HCT116 (cell line): Measurements from ENCODE around the gene TSSK6. TPM values are rescaled to one million over a fixed set of nuclear protein-coding genes. Genes with fewer than 3 reads are reported as not detected.

Source experiments
- ATAC-seq: fragments of 200-7000 bp; cut with Tn5 transposase; 2 replicates; pipeline ENCODE4 v1.9.1; 2020; ENCODE audit warnings: mild to moderate bottlenecking, moderate library complexity
- BruUV-seq: library from RNA; stranded (reverse); fragments of 400-500 nt; replicated peaks from 2 replicates; lab custom pipeline; 2021; lab: Mats Ljungman, UMichigan
- CTCF ChIA-PET: fragments of 300-600 bp; sonication (Branson Sonifier 250); formaldehyde crosslinking; loops from one replicate; lab custom pipeline; 2021; ENCODE audit warnings: antibody characterized with exemption; lab: Charles Lee
- POLR2A ChIA-PET: fragments of 300-600, 350-600 bp; sonication (Branson Sonifier 250); formaldehyde crosslinking; loops from one replicate; lab custom pipeline; 2021; ENCODE audit warnings: antibody characterized with exemption; lab: Charles Lee
- RAD21 ChIA-PET, 2 experiments: fragments of 300-600 bp; sonication (Branson Sonifier 250); formaldehyde crosslinking; loops; one replicate each; lab custom pipeline; 2023; ENCODE audit warnings: low total read pairs in 2 of 2; ENCODE audit not compliant: uncharacterized antibody in 2 of 2, unreplicated experiment in 2 of 2, low non-redundant PET in 1 of 2; lab: Charles Lee
- DNase-seq: peaks from one replicate; pipeline ENCODE4 v3.0.0-alpha.2; 2010; ENCODE audit warnings: low read depth, low spot score
- H2AFZ ChIP-seq: fragments of 200-600 bp; shearing (Covaris generic), sonication (generic); 2 replicates; pipeline ENCODE4 v1.6.1; 2017; ENCODE audit warnings: low read depth, mixed run types, mixed read lengths, antibody characterized with exemption, low read length; ENCODE audit not compliant: poor library complexity, severe bottlenecking
- H3K27ac ChIP-seq: 2 replicates; pipeline ENCODE4 v1.5.1; 2012; ENCODE audit warnings: low read depth, low read length
- H3K27me3 ChIP-seq: fragments of 200-600 bp; sonication (generic); 2 replicates; pipeline ENCODE4 v1.6.1; 2016; ENCODE audit warnings: mixed run types, low read length, mixed read lengths; ENCODE audit not compliant: insufficient read depth
- H3K36me3 ChIP-seq, 2 experiments: fragments of 200-500 bp in 1 of 2; fragments of 200-600 bp in 1 of 2; sonication (Bioruptor generic) in 1 of 2; sonication (generic) in 1 of 2; 2 replicates each; pipeline versions ENCODE4 v1.5.1 to v1.6.1; 2014 to 2016; ENCODE audit warnings: low read length in 2 of 2, inconsistent platforms in 1 of 2, mixed read lengths in 1 of 2, mixed run types in 1 of 2; ENCODE audit not compliant: insufficient read depth in 2 of 2, control insufficient read depth in 1 of 2
- H3K4me1 ChIP-seq, 2 experiments: fragments of 200-600 bp in 1 of 2; sonication (generic) in 1 of 2; 2 replicates each; pipeline versions ENCODE4 v1.5.1 to v1.6.1; 2012 to 2017; ENCODE audit warnings: low read length in 2 of 2, inconsistent platforms in 1 of 2, mild to moderate bottlenecking in 1 of 2, mixed read lengths in 1 of 2, mixed run types in 1 of 2, moderate library complexity in 1 of 2; ENCODE audit not compliant: insufficient read depth in 2 of 2, control insufficient read depth in 1 of 2
- H3K4me2 ChIP-seq: fragments of 200-600 bp; sonication (generic); 2 replicates; pipeline ENCODE4 v1.6.1; 2017; ENCODE audit warnings: mixed run types, low read length, mixed read lengths
- H3K4me3 ChIP-seq, 2 experiments: fragments of 200-600 bp in 1 of 2; sonication (generic) in 1 of 2; replicated peaks in 1 of 2; 2 replicates each; pipeline ENCODE4 v1.5.1; 2011 to 2016; ENCODE audit warnings: low read length in 2 of 2, control low read depth in 1 of 2, low read depth in 1 of 2, mild to moderate bottlenecking in 1 of 2, mixed read lengths in 1 of 2, mixed run types in 1 of 2
- H3K79me2 ChIP-seq: fragments of 200-600 bp; sonication (generic); 2 replicates; pipeline ENCODE4 v1.6.1; 2017; ENCODE audit warnings: mild to moderate bottlenecking, mixed run types, low read length, moderate library complexity, mixed read lengths; ENCODE audit not compliant: insufficient read depth
- H3K9ac ChIP-seq: fragments of 200-600 bp; sonication (generic); 2 replicates; pipeline ENCODE4 v1.6.1; 2016; ENCODE audit warnings: low read length, mixed read lengths
- H3K9me2 ChIP-seq: fragments of 200-600 bp; sonication (generic), shearing (Covaris generic); 2 replicates; pipeline ENCODE4 v1.6.1; 2017; ENCODE audit warnings: mixed run types, mild to moderate bottlenecking, moderate library complexity; ENCODE audit not compliant: insufficient read depth
- H3K9me3 ChIP-seq, 2 experiments: fragments of 200-500 bp in 1 of 2; fragments of 200-600 bp in 1 of 2; sonication (Bioruptor generic) in 1 of 2; sonication (generic) in 1 of 2; 2 replicates each; pipeline ENCODE4 v1.6.1; 2014 to 2017; ENCODE audit warnings: low read length in 2 of 2, mixed read lengths in 2 of 2, inconsistent platforms in 1 of 2, low read depth in 1 of 2, mild to moderate bottlenecking in 1 of 2, mixed run types in 1 of 2, moderate library complexity in 1 of 2; ENCODE audit not compliant: control insufficient read depth in 1 of 2, insufficient read depth in 1 of 2
- H4K20me1 ChIP-seq: fragments of 200-600 bp; sonication (generic), shearing (Covaris generic); 2 replicates; pipeline ENCODE4 v1.6.1; 2017; ENCODE audit warnings: mixed run types, mild to moderate bottlenecking, moderate library complexity; ENCODE audit not compliant: insufficient read depth
- CBX3 ChIP-seq: IDR thresholded peaks from 2 replicates; pipeline ENCODE4 v1.6.1; 2012; ENCODE audit warnings: low read depth
- CEBPB ChIP-seq: IDR thresholded peaks from 2 replicates; pipeline ENCODE4 v1.6.1; 2012; ENCODE audit warnings: low read depth
- EGR1 ChIP-seq: IDR thresholded peaks from 2 replicates; pipeline ENCODE4 v1.6.1; 2012; ENCODE audit warnings: low read depth
- EZH2phosphoT487 ChIP-seq: fragments of 200-600 bp; IDR thresholded peaks from 2 replicates; pipeline ENCODE4 v1.6.1; 2018; ENCODE audit warnings: antibody characterized with exemption, borderline replicate concordance
- FOSL1 ChIP-seq: IDR thresholded peaks from 2 replicates; pipeline ENCODE4 v1.6.1; 2012; ENCODE audit warnings: low read depth
- JUND ChIP-seq: IDR thresholded peaks from 2 replicates; pipeline ENCODE4 v1.6.1; 2012
- SRF ChIP-seq: IDR thresholded peaks from 2 replicates; pipeline ENCODE4 v1.6.1; 2012; ENCODE audit warnings: low read depth
- ZFX ChIP-seq: fragments of 450-650 bp; IDR thresholded peaks from 2 replicates; pipeline ENCODE4 v1.6.1; 2017
- ZNF274 ChIP-seq: fragments of 200-500 bp; sonication (Bioruptor generic); IDR thresholded peaks from 2 replicates; pipeline ENCODE4 v1.6.1; 2014; ENCODE audit warnings: mild to moderate bottlenecking, low read depth, low read length, inconsistent platforms
- intact Hi-C: fragments of 100-400 bp; cut with micrococcal nuclease; formaldehyde crosslinking; loops from 2 replicates; pipeline ENCODE4 v1.10.0; 2022
- total RNA-seq: library from RNA; stranded (reverse); gene quantifications from one replicate; pipeline ENCODE4 v1.2.1, GENCODE V29; 2021; ENCODE audit not compliant: unreplicated experiment
- TF ChIP-seq, protein P1 (sequence below): IDR thresholded peaks from 2 replicates; pipeline ENCODE4 v1.6.1; 2012; ENCODE audit warnings: low read depth

Gene TSSK6
- total RNA-seq, 1 experiment from 2014 or later = 4.1 TPM

DNA sequence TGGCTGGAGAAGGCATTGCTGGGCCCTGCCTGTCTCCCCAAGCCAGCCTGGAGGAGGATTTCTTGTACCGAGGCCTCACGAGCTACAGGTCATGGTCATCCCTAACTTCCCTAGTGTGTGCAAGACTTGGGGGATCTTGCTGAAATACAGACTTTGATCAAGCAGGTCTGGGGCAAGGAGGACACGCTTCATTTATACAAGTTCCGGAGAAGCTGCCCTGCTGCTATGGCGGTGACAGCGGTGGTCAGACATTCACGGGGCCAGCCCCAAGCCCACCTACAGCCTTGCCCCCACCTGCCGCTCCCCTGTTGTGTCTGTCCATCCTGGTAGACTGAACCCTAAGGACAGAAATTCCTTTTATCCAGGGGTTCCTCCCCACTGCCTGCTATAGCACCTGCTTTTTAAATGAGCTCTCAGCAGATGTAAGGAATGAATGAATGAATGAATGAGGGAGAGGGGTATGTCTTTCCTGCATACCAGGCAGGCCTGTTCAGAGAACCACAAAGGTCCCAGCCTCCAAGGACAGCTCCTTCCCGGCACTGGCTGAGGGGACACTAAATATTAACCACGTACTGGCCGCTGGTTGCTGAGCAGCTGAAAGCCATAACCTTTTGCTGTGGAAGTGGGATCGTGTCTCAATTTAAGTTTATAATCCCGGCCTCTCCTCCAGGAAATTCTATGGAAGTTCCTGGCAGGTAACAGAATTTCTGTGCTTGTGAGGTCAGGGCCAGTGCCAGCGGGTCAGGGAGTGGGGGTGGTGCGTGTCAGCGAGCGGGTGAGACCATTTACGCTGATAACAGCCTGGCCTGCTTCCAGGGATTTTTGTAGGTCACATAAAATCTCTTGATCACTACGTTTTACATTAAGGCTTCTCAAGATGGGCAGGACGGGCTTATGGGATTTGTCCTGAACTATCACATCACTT lies 27.1 kb downstream of the TSSK6 start:
- Histone ChIP-seq H2AFZ (no peak overlapping the region), H3K9me3 (no peaks in the 10 kb centered on the region), H3K27me3 (no peaks in the 10 kb centered on the region), H3K9ac (peak overlapping the region; percentile 54), H3K27ac (peak overlapping the region; percentile 72), H4K20me1 (peaks cover 10% of the 10 kb centered on the region; the same call in 1 of the 2 replicates), H3K36me3 (peaks cover 2 to 15% of the 10 kb centered on the region in 2 experiments; a peak in 2 of 4 replicates), H3K4me3 (no peak overlapping the region; a peak in 1 of 4 replicates), H3K79me2 (peaks cover 89% of the 10 kb centered on the region), H3K9me2 (no peaks in the 10 kb centered on the region), H3K4me1 (peaks cover 19 to 43% of the 10 kb centered on the region in 2 experiments), H3K4me2 (peak overlapping the region; percentile 62)
- ATAC-seq (no peak), DNase-seq (no peak)
- ChIA-PET POLR2A (interaction anchor here (1.1 to 2.2 kb wide), 2 partner anchors 110 to 124 kb away, joined by 3 to 10 read pairs; no protein-coding TSS in a partner anchor), CTCF (interaction anchor here (3.1 to 3.2 kb wide), 2 partner anchors 83 to 122 kb away, joined by 11 to 40 read pairs; partner anchors contain the start of gene GATAD2A), RAD21 (interaction anchor here (0.6 to 1.6 kb wide), 2 partner anchors 121 to 292 kb away, joined by 3 to 4 read pairs; no protein-coding TSS in a partner anchor)
- intact Hi-C loops = loop anchor here (5.0 kb wide), 1 partner anchor 81 kb away; the partner anchor contains the start of gene GATAD2A
- BruUV-seq = no TSS peak
- TF ChIP-seq EGR1 = no peak

DNA sequence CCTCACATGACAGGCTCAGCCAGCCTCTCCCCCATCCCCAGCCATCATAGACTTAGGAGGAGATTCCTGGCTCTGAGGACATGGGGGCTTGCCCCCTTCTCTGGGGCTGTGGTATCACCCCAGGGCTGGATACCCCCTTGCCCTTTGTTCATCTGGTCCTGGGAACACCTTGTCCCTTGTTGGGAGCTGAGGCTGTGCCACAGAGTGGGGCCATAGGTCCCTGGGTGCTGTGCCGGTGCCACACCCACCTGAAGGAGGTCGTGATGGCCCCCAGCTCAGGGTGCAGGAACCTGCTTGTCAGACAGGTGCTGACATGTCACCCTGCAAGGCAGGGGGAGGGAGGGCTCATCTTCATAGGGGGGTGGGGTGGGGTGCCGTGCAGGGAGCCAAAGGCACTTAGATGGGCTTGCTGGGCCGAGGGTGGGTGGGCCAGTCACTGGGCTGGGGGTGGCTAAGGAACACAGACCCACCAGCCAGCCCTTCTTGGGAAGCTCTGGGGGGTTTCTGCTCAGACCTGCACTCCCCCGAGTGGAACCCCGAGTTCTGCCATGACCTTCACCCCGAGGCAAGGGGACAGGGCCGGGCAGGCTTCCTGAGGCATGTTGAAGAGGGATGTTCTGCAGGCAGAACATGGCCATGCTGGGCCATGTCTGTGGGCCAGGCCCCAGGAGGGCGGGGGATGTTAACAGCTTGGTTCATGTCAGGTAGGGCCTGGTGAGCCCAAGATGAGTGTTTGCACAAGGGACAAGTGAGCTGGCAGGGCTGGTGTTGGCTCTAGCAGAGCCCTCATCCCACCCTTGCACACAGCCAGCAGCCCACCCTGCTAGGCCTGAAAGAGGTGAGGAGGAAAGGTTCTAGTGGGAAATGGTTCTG lies 28.0 kb downstream of the TSSK6 start:
- no peak overlapping the region for H3K4me3 ChIP-seq
- H3K4me1 ChIP-seq = peaks cover 19 to 43% of the 10 kb centered on the region in 2 experiments
- ChIA-PET POLR2A (no interaction called here), CTCF (no interaction called here), RAD21 (no interaction called here)
- intact Hi-C loops = loop anchor here (5.0 kb wide), 1 partner anchor 80 kb away; the partner anchor contains the start of gene GATAD2A
- H3K27ac ChIP-seq = peak overlapping the region; percentile 15; the same call in 1 of the 2 replicates
- DNase-seq (no peak), ATAC-seq (no peak)
- peaks cover 0 to 17% of the 10 kb centered on the region in 2 experiments; a peak in 1 of 4 replicates for H3K36me3 ChIP-seq
- H3K79me2 ChIP-seq = peaks cover 91% of the 10 kb centered on the region
- TF ChIP-seq EZH2phosphoT487 (no peak), CBX3 (no peak), CEBPB (no peak), ZNF274 (no peak), SRF (no peak), ZFX (no peak), JUND (no peak), FOSL1 (no peak)
- TF ChIP-seq, protein P1, sequence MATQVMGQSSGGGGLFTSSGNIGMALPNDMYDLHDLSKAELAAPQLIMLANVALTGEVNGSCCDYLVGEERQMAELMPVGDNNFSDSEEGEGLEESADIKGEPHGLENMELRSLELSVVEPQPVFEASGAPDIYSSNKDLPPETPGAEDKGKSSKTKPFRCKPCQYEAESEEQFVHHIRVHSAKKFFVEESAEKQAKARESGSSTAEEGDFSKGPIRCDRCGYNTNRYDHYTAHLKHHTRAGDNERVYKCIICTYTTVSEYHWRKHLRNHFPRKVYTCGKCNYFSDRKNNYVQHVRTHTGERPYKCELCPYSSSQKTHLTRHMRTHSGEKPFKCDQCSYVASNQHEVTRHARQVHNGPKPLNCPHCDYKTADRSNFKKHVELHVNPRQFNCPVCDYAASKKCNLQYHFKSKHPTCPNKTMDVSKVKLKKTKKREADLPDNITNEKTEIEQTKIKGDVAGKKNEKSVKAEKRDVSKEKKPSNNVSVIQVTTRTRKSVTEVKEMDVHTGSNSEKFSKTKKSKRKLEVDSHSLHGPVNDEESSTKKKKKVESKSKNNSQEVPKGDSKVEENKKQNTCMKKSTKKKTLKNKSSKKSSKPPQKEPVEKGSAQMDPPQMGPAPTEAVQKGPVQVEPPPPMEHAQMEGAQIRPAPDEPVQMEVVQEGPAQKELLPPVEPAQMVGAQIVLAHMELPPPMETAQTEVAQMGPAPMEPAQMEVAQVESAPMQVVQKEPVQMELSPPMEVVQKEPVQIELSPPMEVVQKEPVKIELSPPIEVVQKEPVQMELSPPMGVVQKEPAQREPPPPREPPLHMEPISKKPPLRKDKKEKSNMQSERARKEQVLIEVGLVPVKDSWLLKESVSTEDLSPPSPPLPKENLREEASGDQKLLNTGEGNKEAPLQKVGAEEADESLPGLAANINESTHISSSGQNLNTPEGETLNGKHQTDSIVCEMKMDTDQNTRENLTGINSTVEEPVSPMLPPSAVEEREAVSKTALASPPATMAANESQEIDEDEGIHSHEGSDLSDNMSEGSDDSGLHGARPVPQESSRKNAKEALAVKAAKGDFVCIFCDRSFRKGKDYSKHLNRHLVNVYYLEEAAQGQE = no peak
- H3K9me3 ChIP-seq = no peaks in the 10 kb centered on the region
- no peak overlapping the region; the same call in 1 of the 2 replicates for H3K9ac ChIP-seq
- no peaks in the 10 kb centered on the region for H3K9me2 ChIP-seq
- BruUV-seq = no TSS peak
- H2AFZ ChIP-seq = no peak overlapping the region
- peak overlapping the region; percentile 62; the same call in 1 of the 2 replicates for H3K4me2 ChIP-seq
- H4K20me1 ChIP-seq = peaks cover 10% of the 10 kb centered on the region; the same call in 1 of the 2 replicates
- H3K27me3 ChIP-seq = no peaks in the 10 kb centered on the region
